ENCODE measurements around the gene CCNDBP1.

DNA sequence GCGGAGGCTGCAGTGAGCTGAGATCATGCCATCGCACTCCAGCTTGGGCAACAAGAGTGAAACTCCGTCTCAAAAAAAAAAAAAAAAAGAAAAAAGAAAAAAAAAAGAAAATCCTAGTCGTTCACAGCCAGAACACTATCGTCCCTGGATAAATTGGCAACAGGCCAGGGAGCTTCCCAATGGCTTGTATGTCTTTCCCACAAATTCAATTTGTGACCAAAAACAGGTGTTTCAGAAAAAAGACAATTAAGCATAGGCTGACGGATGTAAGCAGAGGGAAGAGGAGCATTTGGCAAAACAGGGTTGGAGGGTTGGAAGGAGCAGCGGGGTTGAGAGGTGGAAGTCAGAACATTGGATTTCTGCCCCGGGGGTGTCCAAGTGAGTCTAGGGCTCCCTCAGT lies 27.1 kb downstream of the CCNDBP1 start:
- TF ChIP-seq, protein P1, sequence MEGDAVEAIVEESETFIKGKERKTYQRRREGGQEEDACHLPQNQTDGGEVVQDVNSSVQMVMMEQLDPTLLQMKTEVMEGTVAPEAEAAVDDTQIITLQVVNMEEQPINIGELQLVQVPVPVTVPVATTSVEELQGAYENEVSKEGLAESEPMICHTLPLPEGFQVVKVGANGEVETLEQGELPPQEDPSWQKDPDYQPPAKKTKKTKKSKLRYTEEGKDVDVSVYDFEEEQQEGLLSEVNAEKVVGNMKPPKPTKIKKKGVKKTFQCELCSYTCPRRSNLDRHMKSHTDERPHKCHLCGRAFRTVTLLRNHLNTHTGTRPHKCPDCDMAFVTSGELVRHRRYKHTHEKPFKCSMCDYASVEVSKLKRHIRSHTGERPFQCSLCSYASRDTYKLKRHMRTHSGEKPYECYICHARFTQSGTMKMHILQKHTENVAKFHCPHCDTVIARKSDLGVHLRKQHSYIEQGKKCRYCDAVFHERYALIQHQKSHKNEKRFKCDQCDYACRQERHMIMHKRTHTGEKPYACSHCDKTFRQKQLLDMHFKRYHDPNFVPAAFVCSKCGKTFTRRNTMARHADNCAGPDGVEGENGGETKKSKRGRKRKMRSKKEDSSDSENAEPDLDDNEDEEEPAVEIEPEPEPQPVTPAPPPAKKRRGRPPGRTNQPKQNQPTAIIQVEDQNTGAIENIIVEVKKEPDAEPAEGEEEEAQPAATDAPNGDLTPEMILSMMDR (conservative IDR thresholded peaks at IDR 0.05): no peak
- no peak for TF ChIP-seq ZFX (IDR thresholded peaks at IDR 0.05)
